ENCODE data around the gene PARP1.

The PARP1 gene

GRCh38 chr1:226397011-226397926, 10.6 kb downstream of the PARP1 start:
- Mint-ChIP-seq H3K4me3 (peak overlapping the region in 1 of 3 experiments; percentile 7), H3K27me3 (ENCODE audit: low read depth) (no peaks in the 10 kb centered on the region), H3K36me3 (ENCODE audit: low read depth) (peaks cover 82% of the 10 kb centered on the region), H3K9me3 (no peaks in the 10 kb centered on the region), H3K4me1 (peaks cover 38% of the 10 kb centered on the region), H3K27ac (peak overlapping the region; percentile 77 to 83 (median 79))
- no peak for TF ChIP-seq CTCF (IDR thresholded peaks at IDR 0.05; ENCODE audit: unreplicated experiment in 3 of 3)

GRCh38 chr1:226395753-226396152, 12.1 kb downstream of the PARP1 start:
- peaks cover 75% of the 10 kb centered on the region for H3K36me3 Mint-ChIP-seq (ENCODE audit: low read depth)
- peaks cover 29% of the 10 kb centered on the region for H3K4me1 Mint-ChIP-seq
- H3K4me3 Mint-ChIP-seq: no peak overlapping the region
- peak overlapping the region in 1 of 3 experiments; percentile 77 for H3K27ac Mint-ChIP-seq
- H3K27me3 Mint-ChIP-seq (ENCODE audit: low read depth): no peaks in the 10 kb centered on the region
- no peaks in the 10 kb centered on the region for H3K9me3 Mint-ChIP-seq
- no peak for TF ChIP-seq CTCF (IDR thresholded peaks at IDR 0.05; ENCODE audit: unreplicated experiment in 3 of 3)

GRCh38 chr1:226394462-226394861, 13.4 kb downstream of the PARP1 start:
- Mint-ChIP-seq H3K27me3 (ENCODE audit: low read depth) (no peaks in the 10 kb centered on the region), H3K27ac (no peak overlapping the region), H3K4me1 (peaks cover 24% of the 10 kb centered on the region), H3K4me3 (no peak overlapping the region), H3K36me3 (ENCODE audit: low read depth) (peaks cover 68% of the 10 kb centered on the region), H3K9me3 (no peaks in the 10 kb centered on the region)
- no peak for TF ChIP-seq CTCF (IDR thresholded peaks at IDR 0.05; ENCODE audit: unreplicated experiment in 3 of 3)

- Mint-ChIP-seq H3K27ac (no peak overlapping the region), H3K9me3 (no peaks in the 10 kb centered on the region), H3K4me3 (no peak overlapping the region), H3K36me3 (ENCODE audit: low read depth) (peaks cover 64% of the 10 kb centered on the region), H3K27me3 (ENCODE audit: low read depth) (no peaks in the 10 kb centered on the region), H3K4me1 (peaks cover 17% of the 10 kb centered on the region)
- TF ChIP-seq CTCF (IDR thresholded peaks at IDR 0.05; ENCODE audit: unreplicated experiment in 3 of 3): no peak
Measured at GRCh38 chr1:226390681-226391080, 17.2 kb downstream of the PARP1 start.

GRCh38 chr1:226388131-226388530, 19.8 kb downstream of the PARP1 start:
- no peaks in the 10 kb centered on the region for H3K27me3 Mint-ChIP-seq (ENCODE audit: low read depth)
- H3K27ac Mint-ChIP-seq: no peak overlapping the region
- peaks cover 70% of the 10 kb centered on the region for H3K36me3 Mint-ChIP-seq (ENCODE audit: low read depth)
- TF ChIP-seq CTCF (IDR thresholded peaks at IDR 0.05; ENCODE audit: unreplicated experiment in 3 of 3): no peak
- H3K9me3 Mint-ChIP-seq: no peaks in the 10 kb centered on the region
- H3K4me3 Mint-ChIP-seq: no peak overlapping the region
- peaks cover 17% of the 10 kb centered on the region for H3K4me1 Mint-ChIP-seq

- H3K27ac Mint-ChIP-seq: no peak overlapping the region
- peaks cover 9% of the 10 kb centered on the region for H3K4me1 Mint-ChIP-seq
- no peak overlapping the region for H3K4me3 Mint-ChIP-seq
- no peaks in the 10 kb centered on the region for H3K27me3 Mint-ChIP-seq (ENCODE audit: low read depth)
- H3K9me3 Mint-ChIP-seq: no peaks in the 10 kb centered on the region
- TF ChIP-seq CTCF (IDR thresholded peaks at IDR 0.05; ENCODE audit: unreplicated experiment in 3 of 3): no peak
- H3K36me3 Mint-ChIP-seq (ENCODE audit: low read depth): peaks cover 79% of the 10 kb centered on the region
Measured at GRCh38 chr1:226384717-226385116, 23.2 kb downstream of the PARP1 start.
